Measurements from ENCODE around the gene HCAR3.
"Not testable (repeated sequence)": the region's sequence is repeated elsewhere in the genome, so short reads cannot be mapped to it uniquely, and the experiment has no call there.

Gene HCAR3

GRCh38 chr12:122716658-122717057 is at the start of gene HCAR3:
HCAR3 (minus strand) TSS chr12:122716811; CDS start chr12:122716737, 74 bp downstream.
- H3K9me3 ChIP-seq (ENCODE audit: control insufficient read depth, insufficient read depth, low read length); H3K36me3 ChIP-seq (ENCODE audit: insufficient read depth, low read length); H3K9ac ChIP-seq (ENCODE audit: low read depth, low read length); H3K4me1 ChIP-seq (ENCODE audit: insufficient read depth, low read length): not testable (repeated sequence)

- Histone ChIP-seq H3K4me1 (ENCODE audit: insufficient read depth, low read length) (peaks cover 6% of the 10 kb centered on the region; the same call in 1 of the 2 replicates), H3K9ac (ENCODE audit: low read depth, low read length) (no peak overlapping the region), H3K9me3 (ENCODE audit: control insufficient read depth, insufficient read depth, low read length) (no peaks in the 10 kb centered on the region), H3K36me3 (ENCODE audit: insufficient read depth, low read length) (peaks cover 28% of the 10 kb centered on the region)
Measured at GRCh38 chr12:122757568-122757967, 41.0 kb upstream of the HCAR3 start.

- Histone ChIP-seq H3K9ac (ENCODE audit: low read depth, low read length) (no peak overlapping the region), H3K4me1 (ENCODE audit: insufficient read depth, low read length) (peaks cover 6% of the 10 kb centered on the region; the same call in 1 of the 2 replicates), H3K9me3 (ENCODE audit: control insufficient read depth, insufficient read depth, low read length) (no peaks in the 10 kb centered on the region), H3K36me3 (ENCODE audit: insufficient read depth, low read length) (peaks cover 24% of the 10 kb centered on the region)
Measured at GRCh38 chr12:122754790-122755189, 38.2 kb upstream of the HCAR3 start.

- H3K9ac ChIP-seq (ENCODE audit: low read depth, low read length): peak overlapping the region; percentile 80
- H3K4me1 ChIP-seq (ENCODE audit: insufficient read depth, low read length): peaks cover 12% of the 10 kb centered on the region; the same call in 1 of the 2 replicates
- H3K9me3 ChIP-seq (ENCODE audit: control insufficient read depth, insufficient read depth, low read length): no peaks in the 10 kb centered on the region
- peaks cover 16% of the 10 kb centered on the region for H3K36me3 ChIP-seq (ENCODE audit: insufficient read depth, low read length)
Measured at GRCh38 chr12:122753319-122753650, 36.7 kb upstream of the HCAR3 start.

- Histone ChIP-seq H3K36me3 (ENCODE audit: insufficient read depth, low read length) (peaks cover 15% of the 10 kb centered on the region), H3K9me3 (ENCODE audit: control insufficient read depth, insufficient read depth, low read length) (no peaks in the 10 kb centered on the region), H3K9ac (ENCODE audit: low read depth, low read length) (peak within 1 kb of the TSS; percentile 80), H3K4me1 (ENCODE audit: insufficient read depth, low read length) (peaks cover 12% of the 10 kb centered on the region; the same call in 1 of the 2 replicates)
Measured at GRCh38 chr12:122752464-122753318, 36.1 kb upstream of the HCAR3 start, which contains the start of gene DENR. DENR (plus strand) TSS chr12:122752824; CDS start chr12:122753702, 878 bp downstream.

GRCh38 chr12:122750781-122751515 is 34.3 kb upstream of the HCAR3 start:
- H3K4me1 ChIP-seq (ENCODE audit: insufficient read depth, low read length): peaks cover 15% of the 10 kb centered on the region; the same call in 1 of the 2 replicates
- H3K36me3 ChIP-seq (ENCODE audit: insufficient read depth, low read length): peaks cover 11% of the 10 kb centered on the region
- peak overlapping the region; percentile 32 for H3K9ac ChIP-seq (ENCODE audit: low read depth, low read length)
- H3K9me3 ChIP-seq (ENCODE audit: control insufficient read depth, insufficient read depth, low read length): not testable (repeated sequence)

- Histone ChIP-seq H3K9ac (ENCODE audit: low read depth, low read length) (peak overlapping the region; percentile 35; the same call in 1 of the 2 replicates), H3K9me3 (ENCODE audit: control insufficient read depth, insufficient read depth, low read length) (no peaks in the 10 kb centered on the region), H3K4me1 (ENCODE audit: insufficient read depth, low read length) (peaks cover 15% of the 10 kb centered on the region; the same call in 1 of the 2 replicates), H3K36me3 (ENCODE audit: insufficient read depth, low read length) (peaks cover 11% of the 10 kb centered on the region)
Measured at GRCh38 chr12:122749569-122750332, 33.1 kb upstream of the HCAR3 start.

- H3K9me3 ChIP-seq (ENCODE audit: control insufficient read depth, insufficient read depth, low read length): no peaks in the 10 kb centered on the region
- H3K4me1 ChIP-seq (ENCODE audit: insufficient read depth, low read length): 0 out of 2 replicates have a peak, but pooled peaks cover 9% of the 10 kb centered on the region
- H3K36me3 ChIP-seq (ENCODE audit: insufficient read depth, low read length): no peaks in the 10 kb centered on the region
- H3K9ac ChIP-seq (ENCODE audit: low read depth, low read length): no peak overlapping the region
Measured at GRCh38 chr12:122747224-122748135, 30.9 kb upstream of the HCAR3 start.

- Histone ChIP-seq H3K36me3 (ENCODE audit: insufficient read depth, low read length) (no peaks in the 10 kb centered on the region), H3K9ac (ENCODE audit: low read depth, low read length) (no peak overlapping the region), H3K4me1 (ENCODE audit: insufficient read depth, low read length) (0 out of 2 replicates have a peak, but pooled peaks cover 3% of the 10 kb centered on the region), H3K9me3 (ENCODE audit: control insufficient read depth, insufficient read depth, low read length) (no peaks in the 10 kb centered on the region)
Measured at GRCh38 chr12:122743895-122744525, 27.4 kb upstream of the HCAR3 start.

GRCh38 chr12:122740351-122740750 is 23.7 kb upstream of the HCAR3 start:
- Histone ChIP-seq H3K9ac (ENCODE audit: low read depth, low read length) (no peak overlapping the region), H3K36me3 (ENCODE audit: insufficient read depth, low read length) (no peaks in the 10 kb centered on the region), H3K9me3 (ENCODE audit: control insufficient read depth, insufficient read depth, low read length) (0 out of 2 replicates have a peak, but pooled peaks cover 6% of the 10 kb centered on the region), H3K4me1 (ENCODE audit: insufficient read depth, low read length) (no peaks in the 10 kb centered on the region)

- H3K4me1 ChIP-seq (ENCODE audit: insufficient read depth, low read length): no peaks in the 10 kb centered on the region
- no peak overlapping the region for H3K9ac ChIP-seq (ENCODE audit: low read depth, low read length)
- H3K9me3 ChIP-seq (ENCODE audit: control insufficient read depth, insufficient read depth, low read length): 0 out of 2 replicates have a peak, but pooled peaks cover 6% of the 10 kb centered on the region
- H3K36me3 ChIP-seq (ENCODE audit: insufficient read depth, low read length): no peaks in the 10 kb centered on the region
Measured at GRCh38 chr12:122738571-122738970, 22.0 kb upstream of the HCAR3 start.

- H3K9ac ChIP-seq (ENCODE audit: low read depth, low read length): no peak overlapping the region
- 0 out of 2 replicates have a peak, but pooled peaks cover 6% of the 10 kb centered on the region for H3K9me3 ChIP-seq (ENCODE audit: control insufficient read depth, insufficient read depth, low read length)
- H3K4me1 ChIP-seq (ENCODE audit: insufficient read depth, low read length): peaks cover 3% of the 10 kb centered on the region; the same call in 1 of the 2 replicates
- H3K36me3 ChIP-seq (ENCODE audit: insufficient read depth, low read length): no peaks in the 10 kb centered on the region
Measured at GRCh38 chr12:122732611-122733010, 16.0 kb upstream of the HCAR3 start.

- 0 out of 2 replicates have a peak, but pooled peaks cover 6% of the 10 kb centered on the region for H3K9me3 ChIP-seq (ENCODE audit: control insufficient read depth, insufficient read depth, low read length)
- H3K9ac ChIP-seq (ENCODE audit: low read depth, low read length): no peak overlapping the region
- peaks cover 3% of the 10 kb centered on the region; the same call in 1 of the 2 replicates for H3K4me1 ChIP-seq (ENCODE audit: insufficient read depth, low read length)
- H3K36me3 ChIP-seq (ENCODE audit: insufficient read depth, low read length): no peaks in the 10 kb centered on the region
Measured at GRCh38 chr12:122732170-122732569, 15.6 kb upstream of the HCAR3 start.
